SK-N-SH (cell line): ENCODE data around the gene AR. TPM values are rescaled to one million over a fixed set of nuclear protein-coding genes. Genes with fewer than 3 reads are reported as not detected.

Experiments used
- CTCF ChIA-PET: fragments of 300-600, 350-600 bp; formaldehyde crosslinking; extraction: SDS; loops from one replicate; lab custom pipeline; 2021; lab: Yijun Ruan, JAX
- POLR2A ChIA-PET: fragments of 350-600 bp; sonication (Branson Sonifier 250); formaldehyde crosslinking; extraction: SDS; loops from one replicate; lab custom pipeline; 2020; ENCODE audit warnings: antibody characterized with exemption, inconsistent platforms; lab: Yijun Ruan, JAX
- DNase-seq: peaks from one replicate; pipeline ENCODE4 v3.0.0; 2012
- H2AFZ ChIP-seq: fragments of 200-600 bp; sonication (generic); 2 replicates; pipeline ENCODE4 v1.8.1; 2016; ENCODE audit warnings: antibody characterized with exemption, mild to moderate bottlenecking, low read depth
- H3F3A ChIP-seq: fragments of 200-600 bp; sonication (generic); replicated peaks from 2 replicates; pipeline ENCODE3; 2016; ENCODE audit warnings: antibody characterized with exemption, mild to moderate bottlenecking; ENCODE audit not compliant: insufficient read depth
- H3K27ac ChIP-seq, 2 experiments: fragments of 200-500 bp in 1 of 2; fragments of 200-600 bp in 1 of 2; sonication (Bioruptor generic) in 1 of 2; sonication (generic), shearing (Covaris generic) in 1 of 2; 2 replicates each; pipeline versions ENCODE4 v1.5.1 to v1.6.1; 2014 to 2016; ENCODE audit warnings: low read depth in 2 of 2, inconsistent platforms in 1 of 2, low read length in 1 of 2, mild to moderate bottlenecking in 1 of 2, mixed read lengths in 1 of 2
- H3K27me3 ChIP-seq: fragments of 200-600 bp; sonication (generic), shearing (Covaris generic); 2 replicates; pipeline ENCODE4 v1.6.1; 2016; ENCODE audit warnings: mixed run types; ENCODE audit not compliant: insufficient read depth
- H3K36me3 ChIP-seq, 2 experiments: fragments of 200-500 bp in 1 of 2; fragments of 200-600 bp in 1 of 2; sonication (Bioruptor generic) in 1 of 2; sonication (generic) in 1 of 2; replicated peaks in 1 of 2; 2 replicates each; pipeline versions ENCODE3 to v1.5.1; 2014 to 2016; ENCODE audit warnings: low read length in 1 of 2, mild to moderate bottlenecking in 1 of 2; ENCODE audit not compliant: insufficient read depth in 2 of 2, control insufficient read depth in 1 of 2
- H3K4me1 ChIP-seq, 2 experiments: fragments of 200-500 bp in 1 of 2; fragments of 200-600 bp in 1 of 2; sonication (Bioruptor generic) in 1 of 2; sonication (generic), shearing (Covaris generic) in 1 of 2; 2 replicates each; pipeline versions ENCODE4 v1.5.1 to v1.6.1; 2014 to 2016; ENCODE audit warnings: low read depth in 1 of 2, low read length in 1 of 2, mixed run types in 1 of 2; ENCODE audit not compliant: insufficient read depth in 2 of 2, control insufficient read depth in 1 of 2
- H3K4me2 ChIP-seq: fragments of 200-600 bp; sonication (generic), shearing (Covaris generic); 2 replicates; pipeline ENCODE4 v1.6.1; 2017; ENCODE audit warnings: mixed run types
- H3K4me3 ChIP-seq, 2 experiments: fragments of 200-500 bp in 1 of 2; fragments of 200-600 bp in 1 of 2; sonication (Bioruptor generic) in 1 of 2; sonication (generic), shearing (Covaris generic) in 1 of 2; 2 replicates each; pipeline versions ENCODE4 v1.5.1 to v1.8.1; 2014 to 2016; ENCODE audit warnings: low read depth in 2 of 2, inconsistent platforms in 1 of 2, low read length in 1 of 2, mild to moderate bottlenecking in 1 of 2, mixed read lengths in 1 of 2, moderate library complexity in 1 of 2
- H3K79me2 ChIP-seq: fragments of 200-600 bp; sonication (generic); 2 replicates; pipeline ENCODE4 v1.8.1; 2017; ENCODE audit warnings: mild to moderate bottlenecking; ENCODE audit not compliant: insufficient read depth
- H3K9ac ChIP-seq: fragments of 200-600 bp; sonication (generic); 2 replicates; pipeline ENCODE4 v1.6.1; 2017; ENCODE audit warnings: mixed run types
- H3K9me2 ChIP-seq: fragments of 200-600 bp; sonication (generic); 2 replicates; pipeline ENCODE4 v1.6.1; 2017; ENCODE audit warnings: mixed run types
- H3K9me3 ChIP-seq: fragments of 200-600 bp; sonication (generic); 2 replicates; pipeline ENCODE4 v1.6.1; 2017; ENCODE audit warnings: mixed run types, mild to moderate bottlenecking, moderate library complexity
- H4K20me1 ChIP-seq: fragments of 200-600 bp; sonication (generic); 2 replicates; pipeline ENCODE4 v1.6.1; 2017; ENCODE audit warnings: mild to moderate bottlenecking, mixed run types; ENCODE audit not compliant: insufficient read depth
- CHD2 ChIP-seq: fragments of 150-350 bp; IDR thresholded peaks from 2 replicates; pipeline ENCODE4 v1.6.1; 2018; ENCODE audit warnings: low read length; ENCODE audit not compliant: partially characterized antibody
- EP300 ChIP-seq, 2 experiments: IDR thresholded peaks; 2 replicates each; pipeline versions ENCODE4 v1.4.0 to v1.6.1; 2012; ENCODE audit warnings: borderline replicate concordance in 1 of 2, low read depth in 1 of 2, low read length in 1 of 2
- FOXJ3 ChIP-seq: sonication (generic); formaldehyde crosslinking; IDR thresholded peaks from 2 replicates; pipeline ENCODE4 v1.5.1; 2020; ENCODE audit warnings: mild to moderate bottlenecking, missing genetic modification reagents
- FOXM1 ChIP-seq: IDR thresholded peaks from 2 replicates; pipeline ENCODE4 v1.4.0; 2012; ENCODE audit warnings: low read depth, mild to moderate bottlenecking
- GABPA ChIP-seq: IDR thresholded peaks from 2 replicates; pipeline ENCODE4 v1.4.0; 2012; ENCODE audit warnings: low read depth, mild to moderate bottlenecking
- GATA2 ChIP-seq: sonication (generic); formaldehyde crosslinking; IDR thresholded peaks from 2 replicates; pipeline ENCODE4 v1.5.0; 2020; ENCODE audit warnings: mild to moderate bottlenecking, missing genetic modification reagents
- NFIC ChIP-seq: IDR thresholded peaks from 2 replicates; pipeline ENCODE4 v1.4.0; 2012; ENCODE audit warnings: borderline replicate concordance
- NRF1 ChIP-seq: IDR thresholded peaks from 2 replicates; pipeline ENCODE4 v1.6.1; 2012; ENCODE audit warnings: low read depth, mild to moderate bottlenecking, low read length
- PBX3 ChIP-seq: IDR thresholded peaks from 2 replicates; pipeline ENCODE4; 2012
- RAD21 ChIP-seq: IDR thresholded peaks from 2 replicates; pipeline ENCODE4 v1.6.1; 2012; ENCODE audit warnings: mild to moderate bottlenecking, low read length
- RFX5 ChIP-seq: IDR thresholded peaks from 2 replicates; pipeline ENCODE4 v1.6.1; 2012; ENCODE audit warnings: mild to moderate bottlenecking, improper control_type of control experiment, low read length
- RXRA ChIP-seq: IDR thresholded peaks from 2 replicates; pipeline ENCODE4 v1.4.0; 2012; ENCODE audit warnings: low read depth, mild to moderate bottlenecking, borderline replicate concordance
- TCF12 ChIP-seq: IDR thresholded peaks from 2 replicates; pipeline ENCODE4 v1.4.0; 2012
- TEAD4 ChIP-seq: IDR thresholded peaks from 2 replicates; pipeline ENCODE4 v1.4.0; 2012; ENCODE audit warnings: mild to moderate bottlenecking, borderline replicate concordance; ENCODE audit not compliant: insufficient read depth
- YY1 ChIP-seq: IDR thresholded peaks from 2 replicates; pipeline ENCODE4 v1.4.0; 2012; ENCODE audit warnings: low read depth, mild to moderate bottlenecking
- WGBS: methylation state at CpG from one replicate; pipeline ENCODE4 v1.1.6; 2017; ENCODE audit warnings: low lambda C conversion rate; 5-methylcytosine and 5-hydroxymethylcytosine counted together
- polyA plus RNA-seq, 3 experiments: library from polyadenylated mRNA; depleted of rRNA; stranded (reverse); fragments of >200 nt; gene quantifications; 2 replicates each; pipeline ENCODE4 v1.2.3, GENCODE V29; 2012
- TF ChIP-seq, protein P1 (sequence below): fragments of 200-600 bp; sonication (generic); IDR thresholded peaks from 2 replicates; pipeline ENCODE4 v1.6.1; 2017; ENCODE audit warnings: antibody characterized with exemption, mild to moderate bottlenecking, moderate library complexity
- TF ChIP-seq, protein P2 (sequence below): IDR thresholded peaks from 2 replicates; pipeline ENCODE4 v1.4.0; 2012; ENCODE audit warnings: low read depth, borderline replicate concordance
- TF ChIP-seq, protein P3 (sequence below): IDR thresholded peaks from 2 replicates; pipeline ENCODE4 v1.4.0; 2012; ENCODE audit warnings: low read depth

Gene AR
- polyA plus RNA-seq, 1 of the 3 experiments (the other 2 are of a cell fraction) = not detected

GRCh38 chrX:67613996-67614395 lies 70.2 kb downstream of the AR start (continued):
- TF ChIP-seq, protein P1, sequence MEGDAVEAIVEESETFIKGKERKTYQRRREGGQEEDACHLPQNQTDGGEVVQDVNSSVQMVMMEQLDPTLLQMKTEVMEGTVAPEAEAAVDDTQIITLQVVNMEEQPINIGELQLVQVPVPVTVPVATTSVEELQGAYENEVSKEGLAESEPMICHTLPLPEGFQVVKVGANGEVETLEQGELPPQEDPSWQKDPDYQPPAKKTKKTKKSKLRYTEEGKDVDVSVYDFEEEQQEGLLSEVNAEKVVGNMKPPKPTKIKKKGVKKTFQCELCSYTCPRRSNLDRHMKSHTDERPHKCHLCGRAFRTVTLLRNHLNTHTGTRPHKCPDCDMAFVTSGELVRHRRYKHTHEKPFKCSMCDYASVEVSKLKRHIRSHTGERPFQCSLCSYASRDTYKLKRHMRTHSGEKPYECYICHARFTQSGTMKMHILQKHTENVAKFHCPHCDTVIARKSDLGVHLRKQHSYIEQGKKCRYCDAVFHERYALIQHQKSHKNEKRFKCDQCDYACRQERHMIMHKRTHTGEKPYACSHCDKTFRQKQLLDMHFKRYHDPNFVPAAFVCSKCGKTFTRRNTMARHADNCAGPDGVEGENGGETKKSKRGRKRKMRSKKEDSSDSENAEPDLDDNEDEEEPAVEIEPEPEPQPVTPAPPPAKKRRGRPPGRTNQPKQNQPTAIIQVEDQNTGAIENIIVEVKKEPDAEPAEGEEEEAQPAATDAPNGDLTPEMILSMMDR = no peak
- TF ChIP-seq NFIC = no peak

DNA sequence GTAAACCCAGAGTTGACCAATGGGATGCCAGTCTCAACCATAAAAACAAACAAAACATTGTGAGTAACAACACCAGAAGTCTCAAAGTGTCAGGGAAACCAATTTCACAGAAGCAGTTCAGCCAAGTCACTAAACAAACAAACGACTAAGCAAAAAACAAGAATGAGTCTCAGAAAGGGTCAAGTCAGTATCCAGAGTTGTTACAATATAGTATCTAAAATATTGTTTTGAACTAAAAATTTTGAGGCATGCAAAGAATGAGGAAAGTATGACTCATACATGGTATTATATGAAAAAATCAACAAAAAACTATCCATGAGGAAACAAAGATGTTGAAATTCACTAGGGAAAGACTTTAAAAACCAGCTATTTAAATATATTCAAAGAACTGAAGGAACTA lies 70.6 kb downstream of the AR start:
- Histone ChIP-seq H3K4me3 (no peak overlapping the region), H3K9ac (no peak overlapping the region), H2AFZ (no peak overlapping the region), H3K36me3 (peaks cover 0 to 2% of the 10 kb centered on the region in 2 experiments), H3K4me2 (no peak overlapping the region), H4K20me1 (no peaks in the 10 kb centered on the region), H3K27me3 (no peaks in the 10 kb centered on the region), H3K4me1 (no peaks in the 10 kb centered on the region), H3K9me3 (peaks cover 11% of the 10 kb centered on the region; the same call in 1 of the 2 replicates), H3K9me2 (no peaks in the 10 kb centered on the region), H3K27ac (no peak overlapping the region), H3F3A (peaks cover 5% of the 10 kb centered on the region), H3K79me2 (no peaks in the 10 kb centered on the region)
- TF ChIP-seq FOXJ3 (CRISPR knock-in tag) (no peak), TEAD4 (no peak), EP300 (IDR thresholded peaks at IDR 0.05; ENCODE audit: borderline replicate concordance in 1 of 2, low read depth in 1 of 2, low read length in 1 of 2) (no peak), GABPA (no peak), TCF12 (no peak), GATA2 (no peak), RAD21 (no peak), YY1 (no peak)
- TF ChIP-seq, protein P1 = no peak
- TF ChIP-seq, protein P2, sequence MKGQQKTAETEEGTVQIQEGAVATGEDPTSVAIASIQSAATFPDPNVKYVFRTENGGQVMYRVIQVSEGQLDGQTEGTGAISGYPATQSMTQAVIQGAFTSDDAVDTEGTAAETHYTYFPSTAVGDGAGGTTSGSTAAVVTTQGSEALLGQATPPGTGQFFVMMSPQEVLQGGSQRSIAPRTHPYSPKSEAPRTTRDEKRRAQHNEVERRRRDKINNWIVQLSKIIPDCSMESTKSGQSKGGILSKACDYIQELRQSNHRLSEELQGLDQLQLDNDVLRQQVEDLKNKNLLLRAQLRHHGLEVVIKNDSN = no peak
- 3% methylated on average over 1 of the region's 1 CpG for WGBS
- ChIA-PET POLR2A (no interaction called here), CTCF (no interaction called here)
- DNase-seq = no peak

DNA sequence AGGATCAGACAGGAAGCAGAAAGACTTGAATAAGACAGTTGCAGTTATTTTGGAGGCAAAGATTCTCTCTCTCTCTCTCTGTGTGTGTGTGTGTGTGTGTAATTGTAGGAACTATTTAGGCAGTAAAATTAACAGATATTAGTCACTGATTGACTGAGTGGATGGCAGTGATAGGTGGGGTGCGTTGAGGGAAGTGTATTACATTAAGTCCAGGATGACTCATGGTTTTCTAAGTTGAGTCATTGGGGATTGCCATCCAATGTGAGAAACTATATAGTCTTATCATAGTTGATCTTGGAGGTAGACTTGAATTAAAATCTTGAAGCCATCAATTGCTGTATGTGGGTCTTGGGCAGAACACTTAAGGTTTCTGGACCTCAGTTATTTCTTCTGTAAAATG lies 75.4 kb downstream of the AR start:
- Histone ChIP-seq H3K79me2 (no peaks in the 10 kb centered on the region), H3F3A (peaks cover 5% of the 10 kb centered on the region), H3K27ac (no peak overlapping the region), H3K9me3 (peaks cover 10% of the 10 kb centered on the region; the same call in 1 of the 2 replicates), H3K9me2 (no peaks in the 10 kb centered on the region), H4K20me1 (no peaks in the 10 kb centered on the region), H3K4me3 (no peak overlapping the region), H3K4me1 (no peaks in the 10 kb centered on the region), H3K27me3 (no peaks in the 10 kb centered on the region), H3K4me2 (no peak overlapping the region), H2AFZ (no peak overlapping the region), H3K36me3 (peaks cover 0 to 2% of the 10 kb centered on the region in 2 experiments), H3K9ac (no peak overlapping the region)
- 0% methylated on average over 1 of the region's 1 CpG for WGBS
- CTCF ChIA-PET = no interaction called here
- no peak for TF ChIP-seq RXRA
- TF ChIP-seq RAD21 = no peak
- TF ChIP-seq RFX5 = no peak
- TF ChIP-seq CHD2 = no peak
- TF ChIP-seq FOXM1 = no peak
- no peak for TF ChIP-seq PBX3
- TF ChIP-seq, protein P3, sequence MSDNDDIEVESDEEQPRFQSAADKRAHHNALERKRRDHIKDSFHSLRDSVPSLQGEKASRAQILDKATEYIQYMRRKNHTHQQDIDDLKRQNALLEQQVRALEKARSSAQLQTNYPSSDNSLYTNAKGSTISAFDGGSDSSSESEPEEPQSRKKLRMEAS = no peak
- TF ChIP-seq GATA2 = no peak
- no peak for TF ChIP-seq NRF1
- TF ChIP-seq TCF12 = no peak
- POLR2A ChIA-PET = no interaction called here
- no peak for DNase-seq
